Esophagus (tissue), 2 donors: ENCODE results near the gene VAMP5. TPM values are rescaled to one million over a fixed set of nuclear protein-coding genes. Genes with fewer than 3 reads are reported as not detected.

Experiments used
- H3K27ac ChIP-seq, 2 donors: one replicate each; pipeline ENCODE4 v1.5.1; 2013; ENCODE audit warnings: low read depth in 2 of 2, mild to moderate bottlenecking in 2 of 2, inconsistent platforms in 1 of 2, low read length in 1 of 2, moderate library complexity in 1 of 2
- H3K27me3 ChIP-seq, 2 donors: one replicate each; pipeline ENCODE4 v1.6.1; 2013; ENCODE audit warnings: low read length in 2 of 2, control low read depth in 1 of 2, mild to moderate bottlenecking in 1 of 2; ENCODE audit not compliant: insufficient read depth in 2 of 2, control insufficient read depth in 1 of 2
- H3K36me3 ChIP-seq, 2 donors: one replicate each; pipeline ENCODE4 v1.6.1; 2013; ENCODE audit warnings: low read length in 1 of 2; ENCODE audit not compliant: control insufficient read depth in 2 of 2, insufficient read depth in 2 of 2
- H3K4me1 ChIP-seq, 2 donors: one replicate each; pipeline ENCODE4 v1.6.1; 2013; ENCODE audit warnings: low read length in 1 of 2; ENCODE audit not compliant: control insufficient read depth in 2 of 2, insufficient read depth in 2 of 2
- H3K4me3 ChIP-seq, 2 donors: one replicate each; pipeline ENCODE4 v1.5.1; 2013; ENCODE audit warnings: low read length in 2 of 2, mild to moderate bottlenecking in 2 of 2, low read depth in 1 of 2, moderate library complexity in 1 of 2
- H3K9me3 ChIP-seq, 2 donors: one replicate each; pipeline ENCODE4 v1.6.1; 2013; ENCODE audit warnings: mild to moderate bottlenecking in 2 of 2, low read depth in 1 of 2, low read length in 1 of 2, moderate library complexity in 1 of 2; ENCODE audit not compliant: control insufficient read depth in 2 of 2, insufficient read depth in 1 of 2
- WGBS, 2 donors: extraction: QIAGEN DNeasy Blood & Tissue Kit; methylation state at CpG; one replicate each; pipeline ENCODE4 v1.1.7; 2013; 5-methylcytosine and 5-hydroxymethylcytosine counted together
- polyA plus RNA-seq, 2 donors: library from polyadenylated mRNA; stranded (reverse); fragments of 200-250 nt; gene quantifications; one replicate each; pipeline ENCODE4 v1.2.3, GENCODE V29; 2013
- donor health status: healthy with polysubstance abuse.
- donor health status: Bipolar disorder and iron deficiency.

The VAMP5 gene
- polyA plus RNA-seq, 2 donors: 19.5 to 39.6 TPM

- Histone ChIP-seq H3K27me3 (no peaks in the 10 kb centered on the region), H3K4me1 (peaks cover 3 to 14% of the 10 kb centered on the region in 2 donors), H3K27ac (no peak overlapping the region), H3K4me3 (no peak overlapping the region), H3K36me3 (peaks cover 6 to 7% of the 10 kb centered on the region in 2 donors), H3K9me3 (no peaks in the 10 kb centered on the region)
- 79 to 81% methylated on average over 3 of the region's 3 CpGs for WGBS, 2 donors
These were observed 4.0 kb upstream of the VAMP5 start for GRCh38 chr2:85580206-85580605.

GRCh38 chr2:85582492-85582891 is 1.7 kb upstream of the VAMP5 start:
- Histone ChIP-seq H3K4me1 (peaks cover 3 to 19% of the 10 kb centered on the region in 2 donors), H3K27ac (no peak overlapping the region), H3K9me3 (no peaks in the 10 kb centered on the region), H3K36me3 (peaks cover 6 to 7% of the 10 kb centered on the region in 2 donors), H3K27me3 (no peaks in the 10 kb centered on the region), H3K4me3 (no peak overlapping the region)
- WGBS, 2 donors: 70 to 74% methylated on average over 1 of the region's 1 CpG

- Histone ChIP-seq H3K27ac (peak overlapping the region; percentile 89 to 97), H3K36me3 (peaks cover 6 to 7% of the 10 kb centered on the region in 2 donors), H3K9me3 (no peaks in the 10 kb centered on the region), H3K4me3 (peak overlapping the region; percentile 53 to 55), H3K4me1 (peaks cover 3 to 20% of the 10 kb centered on the region in 2 donors), H3K27me3 (no peaks in the 10 kb centered on the region)
- 20 to 29% methylated on average over 16 of the region's 16 CpGs for WGBS, 2 donors
These were observed 421 bp upstream of the VAMP5 start for GRCh38 chr2:85583667-85584353.

GRCh38 chr2:85584857-85585780 is 888 bp downstream of the VAMP5 start:
- peak overlapping the region; percentile 53 to 55 for H3K4me3 ChIP-seq
- H3K27ac ChIP-seq: peak overlapping the region; percentile 89 to 97
- no peaks in the 10 kb centered on the region for H3K27me3 ChIP-seq
- peaks cover 0 to 16% of the 10 kb centered on the region in 2 donors for H3K4me1 ChIP-seq
- H3K9me3 ChIP-seq: no peaks in the 10 kb centered on the region
- H3K36me3 ChIP-seq: peaks cover 6 to 7% of the 10 kb centered on the region in 2 donors
- WGBS, 2 donors: 22 to 23% methylated on average over 9 of the region's 9 CpGs

- no peaks in the 10 kb centered on the region for H3K9me3 ChIP-seq
- 71 to 88% methylated on average over 1 of the region's 1 CpG for WGBS, 2 donors
- peak overlapping the region; percentile 89 to 97 for H3K27ac ChIP-seq
- no peak overlapping the region for H3K4me3 ChIP-seq
- no peaks in the 10 kb centered on the region for H3K27me3 ChIP-seq
- peaks cover 6 to 7% of the 10 kb centered on the region in 2 donors for H3K36me3 ChIP-seq
- H3K4me1 ChIP-seq: peaks cover 0 to 20% of the 10 kb centered on the region in 2 donors
These were observed 1.5 kb downstream of the VAMP5 start for GRCh38 chr2:85585781-85586105.

- Histone ChIP-seq H3K36me3 (no peaks in the 10 kb centered on the region), H3K27ac (peak overlapping the region in 1 of 2 donors; percentile 9), H3K4me3 (no peak overlapping the region), H3K9me3 (no peaks in the 10 kb centered on the region), H3K27me3 (no peaks in the 10 kb centered on the region), H3K4me1 (peaks cover 0 to 31% of the 10 kb centered on the region in 2 donors)
- WGBS, 2 donors: 70 to 78% methylated on average over 4 of the region's 4 CpGs
These were observed 4.0 kb downstream of the VAMP5 start for GRCh38 chr2:85588236-85588635.

- H3K4me1 ChIP-seq: peaks cover 0 to 29% of the 10 kb centered on the region in 2 donors
- H3K4me3 ChIP-seq: no peak overlapping the region
- no peaks in the 10 kb centered on the region for H3K27me3 ChIP-seq
- WGBS, 2 donors: 79 to 84% methylated on average over 4 of the region's 4 CpGs
- no peaks in the 10 kb centered on the region for H3K36me3 ChIP-seq
- no peak overlapping the region for H3K27ac ChIP-seq
- no peaks in the 10 kb centered on the region for H3K9me3 ChIP-seq
These were observed 4.4 kb downstream of the VAMP5 start for GRCh38 chr2:85588645-85589044.

- H3K36me3 ChIP-seq: no peaks in the 10 kb centered on the region
- no peaks in the 10 kb centered on the region for H3K9me3 ChIP-seq
- H3K4me1 ChIP-seq: peaks cover 0 to 28% of the 10 kb centered on the region in 2 donors
- H3K4me3 ChIP-seq: no peak overlapping the region
- 76 to 84% methylated on average over 4 of the region's 4 CpGs for WGBS, 2 donors
- H3K27me3 ChIP-seq: no peaks in the 10 kb centered on the region
- peak overlapping the region in 1 of 2 donors; percentile 61 for H3K27ac ChIP-seq
These were observed 5.0 kb downstream of the VAMP5 start for GRCh38 chr2:85589181-85589580.

GRCh38 chr2:85589982-85590791 is 6.0 kb downstream of the VAMP5 start:
- Histone ChIP-seq H3K4me3 (no peak overlapping the region), H3K9me3 (no peaks in the 10 kb centered on the region), H3K27ac (peak overlapping the region; percentile 86 to 94), H3K36me3 (no peaks in the 10 kb centered on the region), H3K27me3 (no peaks in the 10 kb centered on the region), H3K4me1 (peaks cover 3 to 30% of the 10 kb centered on the region in 2 donors)
- 46 to 51% methylated on average over 7 of the region's 7 CpGs for WGBS, 2 donors
